ENCODE measurements around the gene PRELID2. TPM values are rescaled to one million over a fixed set of nuclear protein-coding genes. Genes with fewer than 3 reads are reported as not detected.
A peak's percentile ranks its signal among the peaks of the same experiment; 100 is the strongest.
"Not testable (repeated sequence)": the region's sequence is repeated elsewhere in the genome, so short reads cannot be mapped to it uniquely, and the experiment has no call there.

The PRELID2 gene
- polyA plus RNA-seq, 5 donors = 7.8 to 12.7 (median 10.2) TPM

GRCh38 chr5:145743396-145744061, 91.6 kb downstream of the PRELID2 start:
- no peak for DNase-seq

GRCh38 chr5:145739843-145740242, 95.3 kb downstream of the PRELID2 start:
- DNase-seq = no peak

GRCh38 chr5:145738227-145738626, 96.9 kb downstream of the PRELID2 start:
- DNase-seq = no peak

GRCh38 chr5:145737578-145737977, 97.6 kb downstream of the PRELID2 start:
- no peak for DNase-seq

- not testable (repeated sequence) for DNase-seq
These were observed 105.2 kb downstream of the PRELID2 start for GRCh38 chr5:145729956-145730355.

GRCh38 chr5:145723516-145723915, 111.6 kb downstream of the PRELID2 start:
- DNase-seq = peak; percentile 75

GRCh38 chr5:145718956-145719355, 116.2 kb downstream of the PRELID2 start:
- DNase-seq = no peak

GRCh38 chr5:145715412-145715811, 119.7 kb downstream of the PRELID2 start:
- no peak for DNase-seq

- DNase-seq = no peak
These were observed 122.9 kb downstream of the PRELID2 start for GRCh38 chr5:145712245-145712644.

- no peak for DNase-seq
These were observed 123.7 kb downstream of the PRELID2 start for GRCh38 chr5:145711417-145711816.

Other genes starting within 250 kb of the PRELID2 start
- gene GRXCR2, start 37.7 kb upstream of the PRELID2 start, polyA plus RNA-seq (ENCODE audit: insufficient read depth in 1 of 5, insufficient read length in 5 of 5, low replicate concordance in 1 of 5) = not detected
- gene SH3RF2, start 101.2 kb upstream of the PRELID2 start, polyA plus RNA-seq (ENCODE audit: insufficient read depth in 1 of 5, insufficient read length in 5 of 5, low replicate concordance in 1 of 5) = 1 to 10 TPM in 1 of 5 donors, under 1 TPM in 4; 0.27 to 1.1 (median 0.58) TPM

Measured in right lung (tissue), 5 donors.